GM19395 (cell line): Measurements from ENCODE around the gene TBX10.

ENCODE experiments used
- ATAC-seq: cut with Tn5 transposase; IDR thresholded peaks from one replicate; pipeline ENCODE4 v1.9.1; 2021; ENCODE audit warnings: mild to moderate bottlenecking, moderate library complexity; ENCODE audit not compliant: unreplicated experiment

The TBX10 gene

GRCh38 chr11:67581469-67581868 lies 58.1 kb downstream of the TBX10 start:
- no peak for ATAC-seq
